Brain microvascular endothelial cell (primary cell): ENCODE data around the gene BRICD5.
A peak's percentile ranks its signal among the peaks of the same experiment; 100 is the strongest.

Experiments used
- DNase-seq: peaks from one replicate; pipeline ENCODE4 v3.0.0-alpha.2; 2020
- H3K27ac ChIP-seq: fragments of 250-450 bp; sonication (Bioruptor Pico); 2 replicates; pipeline ENCODE4 v1.5.1; 2020; ENCODE audit warnings: mild to moderate bottlenecking, moderate library complexity
- H3K27me3 ChIP-seq: fragments of 250-450 bp; sonication (Bioruptor Pico); replicated peaks from 2 replicates; pipeline ENCODE4 v1.5.1; 2020; ENCODE audit warnings: mild to moderate bottlenecking
- H3K36me3 ChIP-seq: fragments of 250-450 bp; sonication (Bioruptor Pico); replicated peaks from 2 replicates; pipeline ENCODE4 v1.5.1; 2020; ENCODE audit warnings: mild to moderate bottlenecking
- H3K4me3 ChIP-seq: 2 replicates; pipeline ENCODE4 v1.5.1; 2011; ENCODE audit warnings: low read depth, mild to moderate bottlenecking, control low read depth, low read length, moderate library complexity
- in situ Hi-C: cut with HindIII; loops from 2 replicates; pipeline ENCODE4 v1.10.0; 2017; ENCODE audit warnings: low sequenced_read_pairs, low pct_ligation_motif_present
- TF ChIP-seq, protein P1 (sequence below): IDR thresholded peaks from 2 replicates; pipeline ENCODE4 v1.5.1; 2011; ENCODE audit warnings: low read depth, mild to moderate bottlenecking, moderate library complexity, low read length, control low read depth, inconsistent platforms; ENCODE audit errors: missing control alignments

BRICD5 gene

DNA sequence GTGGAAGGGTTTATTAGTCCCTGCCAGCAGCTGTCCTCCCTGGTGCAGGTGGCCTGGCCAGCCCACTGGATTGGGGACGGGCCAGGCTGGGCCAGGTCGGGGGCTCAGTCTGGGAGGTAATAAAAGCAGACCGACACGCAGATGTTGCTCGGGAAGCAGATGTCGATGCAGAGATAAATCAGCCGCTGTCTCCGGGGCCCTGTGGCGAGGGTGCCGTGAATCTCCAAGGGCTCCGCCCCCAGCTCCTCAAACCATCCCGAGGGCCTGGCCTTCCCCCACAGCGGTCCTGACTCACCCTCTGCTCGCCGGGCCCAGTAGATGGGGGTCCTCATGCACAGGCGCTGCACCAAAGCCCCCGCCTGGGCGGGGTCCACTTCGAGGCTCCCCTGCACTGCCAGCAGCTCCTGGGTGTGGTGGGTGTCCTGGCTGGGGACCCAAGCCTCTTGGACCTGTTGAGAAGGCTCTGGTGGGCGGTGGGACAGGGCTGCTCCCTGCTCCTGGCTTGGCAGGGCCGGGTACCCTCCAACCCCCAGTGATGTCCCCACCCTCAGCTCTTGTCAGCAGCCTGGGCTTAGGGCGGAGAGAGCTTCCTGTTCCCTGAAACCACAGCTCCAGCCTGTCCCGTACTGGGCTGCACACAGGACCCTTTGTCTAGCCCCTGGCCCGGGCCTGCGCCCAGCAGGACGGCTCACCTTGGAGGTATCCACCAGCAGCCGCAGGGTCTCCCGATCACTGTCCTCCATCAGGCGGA lies 1.2 kb downstream of the BRICD5 start:
- H3K27me3 ChIP-seq = no peaks in the 10 kb centered on the region
- H3K36me3 ChIP-seq = peaks cover 22% of the 10 kb centered on the region
- DNase-seq = no peak
- no peak overlapping the region for H3K4me3 ChIP-seq
- in situ Hi-C loops = no loop called here
- no peak overlapping the region for H3K27ac ChIP-seq
- TF ChIP-seq, protein P1, sequence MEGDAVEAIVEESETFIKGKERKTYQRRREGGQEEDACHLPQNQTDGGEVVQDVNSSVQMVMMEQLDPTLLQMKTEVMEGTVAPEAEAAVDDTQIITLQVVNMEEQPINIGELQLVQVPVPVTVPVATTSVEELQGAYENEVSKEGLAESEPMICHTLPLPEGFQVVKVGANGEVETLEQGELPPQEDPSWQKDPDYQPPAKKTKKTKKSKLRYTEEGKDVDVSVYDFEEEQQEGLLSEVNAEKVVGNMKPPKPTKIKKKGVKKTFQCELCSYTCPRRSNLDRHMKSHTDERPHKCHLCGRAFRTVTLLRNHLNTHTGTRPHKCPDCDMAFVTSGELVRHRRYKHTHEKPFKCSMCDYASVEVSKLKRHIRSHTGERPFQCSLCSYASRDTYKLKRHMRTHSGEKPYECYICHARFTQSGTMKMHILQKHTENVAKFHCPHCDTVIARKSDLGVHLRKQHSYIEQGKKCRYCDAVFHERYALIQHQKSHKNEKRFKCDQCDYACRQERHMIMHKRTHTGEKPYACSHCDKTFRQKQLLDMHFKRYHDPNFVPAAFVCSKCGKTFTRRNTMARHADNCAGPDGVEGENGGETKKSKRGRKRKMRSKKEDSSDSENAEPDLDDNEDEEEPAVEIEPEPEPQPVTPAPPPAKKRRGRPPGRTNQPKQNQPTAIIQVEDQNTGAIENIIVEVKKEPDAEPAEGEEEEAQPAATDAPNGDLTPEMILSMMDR = no peak

DNA sequence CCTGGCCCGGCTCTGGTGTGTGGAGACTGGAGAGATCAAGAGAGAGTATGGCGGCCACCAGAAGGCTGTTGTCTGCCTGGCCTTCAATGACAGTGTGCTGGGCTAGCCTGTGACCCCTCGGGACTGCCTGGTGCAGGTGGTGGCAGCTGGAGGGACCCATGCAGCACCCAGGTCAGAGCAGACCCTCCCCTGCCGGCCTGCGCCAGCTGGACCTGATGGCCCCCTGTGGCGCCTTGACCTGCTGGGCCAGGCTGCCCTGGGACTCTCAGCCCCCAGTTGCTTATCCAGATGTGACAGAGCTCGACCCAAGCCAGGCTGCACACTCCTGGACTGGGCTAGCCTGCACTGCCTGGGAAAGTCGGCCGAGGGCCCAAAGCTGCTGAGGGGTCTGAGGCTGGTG lies 1.9 kb downstream of the BRICD5 start:
- in situ Hi-C loops = no loop called here
- peaks cover 22% of the 10 kb centered on the region for H3K36me3 ChIP-seq
- no peak for DNase-seq
- no peaks in the 10 kb centered on the region for H3K27me3 ChIP-seq
- no peak overlapping the region for H3K27ac ChIP-seq
- TF ChIP-seq, protein P1 = no peak
- H3K4me3 ChIP-seq = no peak overlapping the region

DNA sequence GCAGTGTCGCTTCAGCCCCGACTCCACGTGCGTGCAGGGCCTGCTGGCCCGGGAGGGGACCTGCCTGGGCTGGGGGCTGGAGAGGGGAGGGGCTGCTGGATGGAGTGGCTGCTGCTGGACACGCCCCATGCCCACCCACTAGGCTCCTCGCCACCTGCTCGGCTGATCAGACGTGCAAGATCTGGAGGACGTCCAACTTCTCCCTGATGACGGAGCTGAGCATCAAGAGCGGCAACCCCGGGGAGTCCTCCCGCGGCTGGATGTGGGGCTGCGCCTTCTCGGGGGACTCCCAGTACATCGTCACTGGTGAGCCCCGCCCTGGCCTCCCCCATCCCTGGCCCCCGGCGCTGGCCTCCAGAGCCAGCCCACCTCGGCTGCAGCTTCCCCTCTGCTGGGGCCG lies 2.4 kb downstream of the BRICD5 start:
- TF ChIP-seq, protein P1 = no peak
- no peak for DNase-seq
- peaks cover 22% of the 10 kb centered on the region for H3K36me3 ChIP-seq

DNA sequence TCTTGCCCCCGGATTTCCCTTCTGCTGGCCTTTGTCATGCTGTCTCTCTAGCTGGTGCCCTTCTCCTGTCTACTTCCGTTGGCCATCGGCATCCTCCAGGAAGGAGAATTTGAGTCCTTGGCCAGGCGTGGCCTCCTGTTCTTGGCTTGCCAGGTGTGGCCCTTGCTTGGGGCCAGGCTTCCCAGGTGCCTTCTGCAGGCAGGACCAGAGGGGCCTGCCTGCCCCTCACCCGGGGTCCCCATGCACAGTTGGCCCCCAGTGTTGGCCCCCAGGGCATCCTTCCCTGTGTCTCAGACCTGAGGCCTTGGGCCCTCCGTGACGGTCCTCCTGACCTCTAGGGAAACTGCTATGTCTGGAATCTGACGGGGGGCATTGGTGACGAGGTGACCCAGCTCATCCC lies 2.8 kb downstream of the BRICD5 start:
- TF ChIP-seq, protein P1 = no peak
- Histone ChIP-seq H3K36me3 (peaks cover 22% of the 10 kb centered on the region), H3K27me3 (no peaks in the 10 kb centered on the region), H3K4me3 (no peak overlapping the region), H3K27ac (no peak overlapping the region)
- in situ Hi-C loops = no loop called here
- no peak for DNase-seq

More for the DNA sequence above, 2.4 kb downstream of the BRICD5 start:
- H3K4me3 ChIP-seq = no peak overlapping the region
- no peak overlapping the region for H3K27ac ChIP-seq
- in situ Hi-C loops = no loop called here
- no peaks in the 10 kb centered on the region for H3K27me3 ChIP-seq

DNA sequence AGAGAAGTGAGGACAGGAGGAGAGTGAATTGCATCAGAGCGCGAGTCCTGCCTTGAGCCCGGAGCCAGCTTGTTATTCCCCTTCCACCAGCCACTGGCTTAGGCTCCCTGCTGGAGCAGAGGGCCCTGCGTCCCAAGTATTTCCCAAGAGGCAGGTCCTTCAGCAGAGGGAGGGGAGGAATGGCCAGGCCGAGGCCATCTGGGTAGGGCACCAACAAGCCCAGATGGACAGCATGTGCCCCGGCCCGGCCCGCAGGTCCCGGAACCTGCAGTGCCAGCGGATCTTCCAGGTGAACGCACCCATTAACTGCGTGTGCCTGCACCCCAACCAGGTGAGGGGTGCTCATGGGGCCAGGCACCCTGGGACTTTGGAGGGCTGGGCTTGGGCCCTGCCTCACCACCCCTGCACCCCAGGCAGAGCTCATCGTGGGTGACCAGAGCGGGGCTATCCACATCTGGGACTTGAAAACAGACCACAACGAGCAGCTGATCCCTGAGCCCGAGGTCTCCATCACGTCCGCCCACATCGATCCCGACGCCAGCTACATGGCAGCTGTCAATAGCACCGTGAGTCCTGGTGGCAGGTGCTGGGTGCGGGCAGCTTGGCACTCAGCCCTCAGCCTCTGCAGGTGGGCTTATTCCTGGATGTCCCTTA lies 3.8 kb downstream of the BRICD5 start:
- in situ Hi-C loops = no loop called here
- H3K4me3 ChIP-seq = no peak overlapping the region
- no peak for DNase-seq
- TF ChIP-seq, protein P1 = no peak
- H3K27me3 ChIP-seq = no peaks in the 10 kb centered on the region
- H3K27ac ChIP-seq = no peak overlapping the region
- peaks cover 22% of the 10 kb centered on the region for H3K36me3 ChIP-seq

DNA sequence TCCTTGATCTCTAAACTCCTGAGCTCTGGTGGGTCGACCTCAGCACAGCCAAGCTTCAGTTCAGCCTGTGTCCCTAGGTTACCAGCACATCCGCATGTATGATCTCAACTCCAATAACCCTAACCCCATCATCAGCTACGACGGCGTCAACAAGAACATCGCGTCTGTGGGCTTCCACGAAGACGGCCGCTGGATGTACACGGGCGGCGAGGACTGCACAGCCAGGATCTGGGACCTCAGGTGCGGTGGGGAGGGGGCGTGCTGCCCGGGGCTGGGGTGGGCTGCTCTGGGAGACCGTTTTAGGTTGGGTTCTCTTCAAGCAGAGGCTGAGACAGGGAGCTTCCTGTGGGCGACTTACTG lies 4.3 kb downstream of the BRICD5 start:
- in situ Hi-C loops = no loop called here
- TF ChIP-seq, protein P1 = no peak
- H3K4me3 ChIP-seq = peak overlapping the region; percentile 97

More for the DNA sequence above, 4.3 kb downstream of the BRICD5 start:
- no peaks in the 10 kb centered on the region for H3K27me3 ChIP-seq
- no peak overlapping the region for H3K27ac ChIP-seq
- H3K36me3 ChIP-seq = peaks cover 22% of the 10 kb centered on the region
- no peak for DNase-seq
